Subcutaneous abdominal adipose tissue (tissue), 5 donors: ENCODE measurements around the gene ZCCHC24.

Source experiments
- H3K27ac ChIP-seq: one replicate; pipeline ENCODE4 v1.7.0; 2013; ENCODE audit warnings: low read depth, mild to moderate bottlenecking, inconsistent platforms, low read length, moderate library complexity
- H3K27me3 ChIP-seq, 5 donors: one replicate each; pipeline ENCODE4 v1.7.0; 2013; ENCODE audit warnings: low read length in 5 of 5, inconsistent platforms in 1 of 5; ENCODE audit not compliant: control insufficient read depth in 5 of 5, insufficient read depth in 4 of 5
- H3K36me3 ChIP-seq, 5 donors: one replicate each; pipeline ENCODE4 v1.7.0; 2013; ENCODE audit warnings: low read length in 5 of 5; ENCODE audit not compliant: control insufficient read depth in 5 of 5, insufficient read depth in 5 of 5
- H3K4me1 ChIP-seq, 5 donors: one replicate each; pipeline ENCODE4 v1.7.0; 2013; ENCODE audit warnings: low read length in 5 of 5, mild to moderate bottlenecking in 3 of 5, moderate library complexity in 1 of 5; ENCODE audit not compliant: control insufficient read depth in 5 of 5, insufficient read depth in 5 of 5
- H3K4me3 ChIP-seq, 5 donors: one replicate each; pipeline ENCODE4 v1.7.0; 2013; ENCODE audit warnings: low read length in 5 of 5, low read depth in 1 of 5
- H3K9ac ChIP-seq, 5 donors: one replicate each; pipeline ENCODE4 v1.7.0; 2013; ENCODE audit warnings: low read length in 5 of 5, mild to moderate bottlenecking in 4 of 5, moderate library complexity in 3 of 5
- H3K9me3 ChIP-seq, 5 donors: one replicate each; pipeline ENCODE4 v1.7.0; 2013; ENCODE audit warnings: low read length in 5 of 5; ENCODE audit not compliant: control insufficient read depth in 5 of 5
- donor health status: healthy.
- donor health status: healthy.
- donor health status: healthy.
- donor health status: healthy.
- donor health status: healthy.

Gene ZCCHC24

GRCh38 chr10:79380946-79381721 lies 64.3 kb downstream of the ZCCHC24 start:
- Histone ChIP-seq H3K27me3 (no peaks in the 10 kb centered on the region), H3K27ac (peak overlapping the region; percentile 82), H3K9ac (peak overlapping the region in 3 of 5 donors; percentile 22 to 26 (median 22)), H3K4me3 (no peak overlapping the region), H3K36me3 (peaks cover 0 to 23% (median 23%) of the 10 kb centered on the region in 5 donors), H3K4me1 (peaks cover 19 to 40% (median 38%) of the 10 kb centered on the region in 5 donors), H3K9me3 (no peaks in the 10 kb centered on the region)

DNA sequence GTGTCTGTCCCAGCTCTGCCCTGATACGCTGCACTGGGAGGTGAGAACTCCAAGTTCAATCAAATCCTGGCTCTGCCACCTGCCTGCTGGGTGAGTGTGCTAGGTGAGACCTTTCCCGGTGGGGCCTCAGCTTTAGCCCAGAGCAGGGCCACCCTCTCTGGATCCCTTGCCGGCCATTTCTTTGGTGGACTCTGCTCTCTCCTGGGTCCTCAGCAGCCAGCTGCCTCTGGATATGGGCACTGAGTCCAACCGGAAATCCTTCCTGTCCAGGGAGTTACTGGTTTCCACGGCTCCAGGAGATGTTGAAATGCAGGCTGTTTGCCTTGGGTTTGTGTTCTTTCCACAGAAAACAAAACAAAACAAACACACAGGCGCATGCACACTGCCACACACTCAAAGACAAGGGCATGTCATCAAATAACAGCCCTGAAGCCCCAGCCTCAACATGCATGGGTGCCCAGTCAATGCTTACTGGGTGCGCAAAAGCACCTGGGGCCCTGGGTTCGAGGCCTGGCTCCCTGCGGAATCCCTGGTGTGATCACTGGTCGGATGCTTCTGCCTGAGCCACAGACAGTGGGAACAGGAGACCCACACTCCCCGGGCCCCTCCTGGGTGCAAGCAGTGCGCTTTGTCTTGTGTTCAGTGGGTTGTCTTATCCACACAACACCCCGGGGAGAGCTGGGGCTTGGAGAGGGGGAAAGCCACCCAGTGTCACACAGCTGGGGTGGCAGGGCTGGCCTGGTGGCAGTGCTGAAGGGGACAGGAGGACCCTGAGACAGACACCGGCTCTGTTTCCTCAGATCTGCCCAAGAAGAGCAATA lies 65.1 kb downstream of the ZCCHC24 start:
- Histone ChIP-seq H3K9ac (peak overlapping the region in 2 of 5 donors; percentile 22 to 41), H3K27ac (peak overlapping the region; percentile 60), H3K27me3 (no peaks in the 10 kb centered on the region), H3K36me3 (peaks cover 0 to 15% (median 15%) of the 10 kb centered on the region in 5 donors), H3K9me3 (no peaks in the 10 kb centered on the region), H3K4me1 (peaks cover 19 to 40% (median 38%) of the 10 kb centered on the region in 5 donors), H3K4me3 (peak overlapping the region in 4 of 5 donors; percentile 4 to 43 (median 18))

DNA sequence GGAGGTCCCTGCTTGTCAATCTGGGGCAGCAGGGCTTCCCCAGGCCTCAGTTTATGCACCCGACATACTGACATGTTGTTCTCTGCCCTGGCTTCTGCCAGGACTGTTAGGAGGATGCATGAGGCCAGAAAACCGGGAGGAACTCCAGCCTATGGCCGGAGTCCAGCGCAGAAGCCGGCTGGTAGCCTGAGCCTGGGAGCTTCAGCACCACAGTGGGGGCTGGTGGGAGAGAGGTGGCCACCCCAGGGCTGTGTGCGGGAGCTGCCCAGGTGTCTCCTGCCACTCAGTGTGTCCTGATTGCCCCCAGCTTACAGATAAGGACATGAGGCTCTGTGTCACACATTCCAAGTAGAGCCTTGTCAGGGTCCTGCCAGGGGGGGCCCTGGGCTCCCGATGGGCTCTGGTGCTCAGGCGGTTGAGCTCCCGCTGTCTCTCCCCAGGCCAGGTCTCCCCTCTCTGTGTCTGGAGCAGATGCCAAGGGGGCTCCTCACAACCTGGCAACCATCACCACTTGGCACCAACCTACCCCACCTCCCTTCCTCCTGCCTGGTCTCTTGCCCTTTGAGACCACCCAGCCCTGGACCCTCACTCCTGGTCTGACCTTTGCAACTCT lies 65.8 kb downstream of the ZCCHC24 start:
- Histone ChIP-seq H3K27ac (peak overlapping the region; percentile 60), H3K4me3 (peak overlapping the region in 4 of 5 donors; percentile 4 to 43 (median 18)), H3K4me1 (peaks cover 17 to 45% (median 43%) of the 10 kb centered on the region in 5 donors), H3K36me3 (peaks cover 0 to 9% (median 8%) of the 10 kb centered on the region in 5 donors), H3K27me3 (no peaks in the 10 kb centered on the region), H3K9me3 (no peaks in the 10 kb centered on the region), H3K9ac (peak overlapping the region in 2 of 5 donors; percentile 8 to 41)

GRCh38 chr10:79378647-79379511 lies 66.5 kb downstream of the ZCCHC24 start:
- peaks cover 17 to 46% (median 43%) of the 10 kb centered on the region in 5 donors for H3K4me1 ChIP-seq

GRCh38 chr10:79378383-79378646 lies 67.1 kb downstream of the ZCCHC24 start:
- no peaks in the 10 kb centered on the region for H3K9me3 ChIP-seq
- no peaks in the 10 kb centered on the region for H3K27me3 ChIP-seq
- H3K9ac ChIP-seq, result no peak overlapping the region
- H3K4me1 ChIP-seq, result peaks cover 17 to 46% (median 43%) of the 10 kb centered on the region in 5 donors
- no peak overlapping the region for H3K4me3 ChIP-seq
- H3K27ac ChIP-seq, result no peak overlapping the region
- no peaks in the 10 kb centered on the region for H3K36me3 ChIP-seq

More at GRCh38 chr10:79378647-79379511, 66.5 kb downstream of the ZCCHC24 start:
- H3K9me3 ChIP-seq, result no peaks in the 10 kb centered on the region
- no peak overlapping the region for H3K9ac ChIP-seq
- no peaks in the 10 kb centered on the region for H3K27me3 ChIP-seq
- H3K27ac ChIP-seq, result peak overlapping the region; percentile 60
- H3K36me3 ChIP-seq, result peaks cover 0 to 2% (median under 1%) of the 10 kb centered on the region in 5 donors
- no peak overlapping the region for H3K4me3 ChIP-seq

GRCh38 chr10:79377557-79378382 lies 67.7 kb downstream of the ZCCHC24 start:
- Histone ChIP-seq H3K4me3 (no peak overlapping the region), H3K36me3 (no peaks in the 10 kb centered on the region), H3K9ac (no peak overlapping the region), H3K27ac (no peak overlapping the region), H3K9me3 (no peaks in the 10 kb centered on the region), H3K4me1 (peaks cover 17 to 44% (median 42%) of the 10 kb centered on the region in 5 donors), H3K27me3 (no peaks in the 10 kb centered on the region)

DNA sequence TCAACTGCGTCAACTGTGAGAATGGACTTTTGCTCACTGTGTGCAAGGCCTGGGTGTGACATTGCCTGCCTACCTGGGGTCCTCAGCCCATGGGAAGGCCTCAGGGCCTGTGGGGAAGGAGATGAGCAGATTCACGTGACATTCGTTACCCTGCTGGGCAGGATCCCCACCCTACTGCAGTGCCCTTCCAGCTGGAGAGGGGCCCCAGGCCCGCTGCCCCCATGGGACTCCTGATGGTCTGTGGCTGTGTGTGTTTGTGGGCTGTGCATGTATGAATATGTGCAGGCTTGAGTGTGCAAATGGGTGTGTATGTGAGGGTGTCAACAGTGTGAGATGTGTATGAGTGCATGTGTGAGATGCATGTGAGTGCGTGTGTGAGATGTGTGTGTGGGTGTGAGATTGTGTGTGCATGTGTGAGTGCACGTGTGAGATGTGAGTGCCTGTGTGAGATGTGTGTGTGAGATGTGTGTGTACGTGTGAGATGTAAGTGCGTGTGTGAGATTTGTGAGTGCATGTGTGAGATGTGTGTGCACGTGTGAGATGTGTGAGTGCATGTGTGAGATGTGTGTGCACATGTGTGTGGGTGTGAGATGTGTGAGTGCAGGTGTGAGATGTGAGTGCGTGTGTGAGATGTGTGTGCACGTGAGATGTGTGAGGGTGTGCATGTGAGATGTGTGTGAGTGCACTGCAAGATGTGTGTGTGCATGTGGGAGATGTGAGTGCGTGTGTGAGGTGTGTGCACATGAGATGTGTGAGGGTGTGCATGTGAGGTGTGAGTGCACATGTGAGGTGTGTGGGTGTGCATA lies 68.5 kb downstream of the ZCCHC24 start:
- H3K4me3 ChIP-seq, result no peak overlapping the region
- H3K4me1 ChIP-seq, result peaks cover 15 to 36% (median 34%) of the 10 kb centered on the region in 5 donors
- H3K9ac ChIP-seq, result no peak overlapping the region
- no peak overlapping the region for H3K27ac ChIP-seq
- H3K36me3 ChIP-seq, result no peaks in the 10 kb centered on the region
- H3K27me3 ChIP-seq, result no peaks in the 10 kb centered on the region
- H3K9me3 ChIP-seq, result no peaks in the 10 kb centered on the region

- Histone ChIP-seq H3K9ac (no peak overlapping the region), H3K4me3 (no peak overlapping the region), H3K4me1 (peaks cover 15 to 29% (median 26%) of the 10 kb centered on the region in 5 donors), H3K36me3 (no peaks in the 10 kb centered on the region), H3K27ac (no peak overlapping the region), H3K9me3 (no peaks in the 10 kb centered on the region), H3K27me3 (no peaks in the 10 kb centered on the region)
These were observed 69.3 kb downstream of the ZCCHC24 start for GRCh38 chr10:79376078-79376628.
